Measurements from ENCODE around the gene KRT80.

The KRT80 gene

GRCh38 chr12:52208424-52209165 is 16.8 kb upstream of the KRT80 start:
- TF ChIP-seq CTCF (IDR thresholded peaks at IDR 0.05) (no peak), ZFX (IDR thresholded peaks at IDR 0.05; ENCODE audit: borderline replicate concordance) (no peak)
- H3K27ac ChIP-seq, result no peak overlapping the region

GRCh38 chr12:52207895-52208294 is 16.1 kb upstream of the KRT80 start:
- H3K27ac ChIP-seq, result no peak overlapping the region
- TF ChIP-seq CTCF (IDR thresholded peaks at IDR 0.05) (no peak), ZFX (IDR thresholded peaks at IDR 0.05; ENCODE audit: borderline replicate concordance) (no peak)

- TF ChIP-seq CTCF (IDR thresholded peaks at IDR 0.05) (no peak), ZFX (IDR thresholded peaks at IDR 0.05; ENCODE audit: borderline replicate concordance) (no peak)
- H3K27ac ChIP-seq, result no peak overlapping the region
These were observed 15.3 kb upstream of the KRT80 start for GRCh38 chr12:52207106-52207505.

GRCh38 chr12:52206304-52207040 is 14.7 kb upstream of the KRT80 start:
- TF ChIP-seq ZFX (IDR thresholded peaks at IDR 0.05; ENCODE audit: borderline replicate concordance) (no peak), CTCF (IDR thresholded peaks at IDR 0.05) (no peak)
- H3K27ac ChIP-seq, result no peak overlapping the region

GRCh38 chr12:52205612-52206303 is 13.9 kb upstream of the KRT80 start:
- TF ChIP-seq CTCF (IDR thresholded peaks at IDR 0.05), result no peak
- no peak for TF ChIP-seq ZFX (IDR thresholded peaks at IDR 0.05; ENCODE audit: borderline replicate concordance)

GRCh38 chr12:52204931-52205505 is 13.2 kb upstream of the KRT80 start:
- TF ChIP-seq CTCF (IDR thresholded peaks at IDR 0.05) (no peak), ZFX (IDR thresholded peaks at IDR 0.05; ENCODE audit: borderline replicate concordance) (no peak)
- no peak overlapping the region for H3K27ac ChIP-seq

More at GRCh38 chr12:52205612-52206303, 13.9 kb upstream of the KRT80 start:
- H3K27ac ChIP-seq, result no peak overlapping the region

Measured in 22Rv1 (cell line).